Measurements from ENCODE around the gene KRT13. TPM values are rescaled to one million over a fixed set of nuclear protein-coding genes. Genes with fewer than 3 reads are reported as not detected.

KRT13 gene
- total RNA-seq, 1 experiment from 2014 or later, result 1.4 TPM

- Histone ChIP-seq H3K36me3 (ENCODE audit: low read depth, low read length) (no peaks in the 10 kb centered on the region), H3K9me3 (ENCODE audit: low read length) (no peaks in the 10 kb centered on the region), H3K9ac (ENCODE audit: low read length) (peak overlapping the region; percentile 16; the same call in 1 of the 2 replicates), H3F3A (ENCODE audit: low read length, unreplicated experiment) (no peaks in the 10 kb centered on the region), H3K4me3 (ENCODE audit: low read length) (no peak overlapping the region), H3K27ac (ENCODE audit: low read length) (peak overlapping the region; percentile 85), H3K4me2 (ENCODE audit: low read length) (peak overlapping the region; percentile 43), H3K27me3 (ENCODE audit: low read length) (no peaks in the 10 kb centered on the region), H2AFZ (ENCODE audit: low read length) (no peak overlapping the region), H3K4me1 (ENCODE audit: insufficient read depth, low read length) (peaks cover 74% of the 10 kb centered on the region), H3K9me2 (replicated peaks; ENCODE audit: low read length) (no peaks in the 10 kb centered on the region), H4K20me1 (ENCODE audit: low read length) (no peaks in the 10 kb centered on the region), H3K79me2 (ENCODE audit: low read length) (0 out of 2 replicates have a peak, but pooled peaks cover 5% of the 10 kb centered on the region)
- ChIA-PET CTCF (no interaction called here), POLR2A (ENCODE audit: unreplicated experiment) (interaction anchor here (0.6 to 0.8 kb wide), 2 partner anchors 10 to 620 kb away, joined by 4 to 6 read pairs; no protein-coding TSS in a partner anchor)
- no TSS peak for BruUV-seq (replicated peaks)
- no peak for TF ChIP-seq CTCF (conservative IDR thresholded peaks at IDR 0.05; ENCODE audit: low read depth, low read length)
- no peak for TF ChIP-seq EZH2phosphoT487 (IDR thresholded peaks at IDR 0.05; ENCODE audit: borderline replicate concordance, low read length)
- TF ChIP-seq EZH2 (IDR thresholded peaks at IDR 0.05; ENCODE audit: low read length, unreplicated experiment), result no peak
- intact Hi-C loops (cut with micrococcal nuclease), result loop anchor here (10.0 kb wide), 1 partner anchor 735 kb away; no protein-coding TSS in a partner anchor
- DNase-seq, result no peak
- ATAC-seq, result no peak
Measured at GRCh38 chr17:41539979-41540701, 34.7 kb upstream of the KRT13 start.

GRCh38 chr17:41539071-41539492 lies 33.7 kb upstream of the KRT13 start:
- Histone ChIP-seq H2AFZ (ENCODE audit: low read length) (no peak overlapping the region), H3K27ac (ENCODE audit: low read length) (peak overlapping the region; percentile 21)
- CTCF ChIA-PET, result no interaction called here

More at GRCh38 chr17:41539071-41539492, 33.7 kb upstream of the KRT13 start:
- H3K4me1 ChIP-seq (ENCODE audit: insufficient read depth, low read length), result peaks cover 68% of the 10 kb centered on the region
- no peaks in the 10 kb centered on the region for H3K36me3 ChIP-seq (ENCODE audit: low read depth, low read length)
- no peaks in the 10 kb centered on the region for H3F3A ChIP-seq (ENCODE audit: low read length, unreplicated experiment)
- H3K4me3 ChIP-seq (ENCODE audit: low read length), result no peak overlapping the region
- BruUV-seq (replicated peaks), result no TSS peak
- ATAC-seq, result no peak
- no peaks in the 10 kb centered on the region for H3K27me3 ChIP-seq (ENCODE audit: low read length)
- no peaks in the 10 kb centered on the region for H3K9me2 ChIP-seq (replicated peaks; ENCODE audit: low read length)
- peak overlapping the region; percentile 33 for H3K4me2 ChIP-seq (ENCODE audit: low read length)
- TF ChIP-seq EZH2phosphoT487 (IDR thresholded peaks at IDR 0.05; ENCODE audit: borderline replicate concordance, low read length) (no peak), EZH2 (IDR thresholded peaks at IDR 0.05; ENCODE audit: low read length, unreplicated experiment) (no peak), CTCF (conservative IDR thresholded peaks at IDR 0.05; ENCODE audit: low read depth, low read length) (no peak)
- H3K9ac ChIP-seq (ENCODE audit: low read length), result no peak overlapping the region
- 0 out of 2 replicates have a peak, but pooled peaks cover 5% of the 10 kb centered on the region for H3K79me2 ChIP-seq (ENCODE audit: low read length)
- H3K9me3 ChIP-seq (ENCODE audit: low read length), result no peaks in the 10 kb centered on the region
- no peak for DNase-seq
- H4K20me1 ChIP-seq (ENCODE audit: low read length), result no peaks in the 10 kb centered on the region
- intact Hi-C loops (cut with micrococcal nuclease), result no loop called here
- POLR2A ChIA-PET (ENCODE audit: unreplicated experiment), result no interaction called here

Data from PC-3 (cell line).